Measurements from ENCODE around the gene MXD3. TPM values are rescaled to one million over a fixed set of nuclear protein-coding genes. Genes with fewer than 3 reads are reported as not detected.

MXD3 gene
- total and polyA plus RNA-seq, 2 of the 4 experiments (the other 2 are of a cell fraction), result 7.3 to 12.9 TPM

GRCh38 chr5:177300951-177301350, 10.7 kb downstream of the MXD3 start:
- peaks cover 22% of the 10 kb centered on the region for H4K20me1 ChIP-seq (ENCODE audit: insufficient read depth, low read length)
- peaks cover 26% of the 10 kb centered on the region for H3K36me3 ChIP-seq (ENCODE audit: control insufficient read depth, insufficient read depth, low read length)
- in situ Hi-C loops (cut with MboI; ENCODE audit: low sequenced_read_pairs), result no loop called here
- intact Hi-C loops (cut with micrococcal nuclease), result loop anchor here (1.0 kb wide), 1 partner anchor 187 kb away; no protein-coding TSS in a partner anchor
- peaks cover 12% of the 10 kb centered on the region for H3K4me1 ChIP-seq (ENCODE audit: control insufficient read depth, insufficient read depth, low read length)
- no peak overlapping the region for H3K27ac ChIP-seq (ENCODE audit: insufficient read depth, low read length)
- H2BK20ac ChIP-seq (ENCODE audit: low read depth, low read length), result no peak overlapping the region
- TF ChIP-seq FOS (IDR thresholded peaks at IDR 0.05; ENCODE audit: low read depth, low read length) (no peak), CEBPB (IDR thresholded peaks at IDR 0.05; ENCODE audit: low read depth, low read length) (no peak), MAFK (IDR thresholded peaks at IDR 0.05; ENCODE audit: low read depth, low read length) (no peak), BHLHE40 (IDR thresholded peaks at IDR 0.05; ENCODE audit: low read depth, low read length) (no peak), CHD1 (IDR thresholded peaks at IDR 0.05; ENCODE audit: low read depth, low read length) (no peak)
- H3K14ac ChIP-seq (replicated peaks; ENCODE audit: low read depth, low read length), result no peak overlapping the region
- H2BK5ac ChIP-seq (ENCODE audit: low read depth, low read length, poor library complexity, severe bottlenecking), result peak overlapping the region; percentile 21
- no TSS peak for BruUV-seq (replicated peaks)
- no peak overlapping the region for H2AFZ ChIP-seq (replicated peaks; ENCODE audit: low read length, poor library complexity)
- ChIA-PET CTCF (interaction anchor here (1.1 kb wide), 1 partner anchor 187 kb away, joined by 3 read pairs; no protein-coding TSS in a partner anchor), POLR2A (ENCODE audit: unreplicated experiment) (no interaction called here)
- H2AK9ac ChIP-seq (replicated peaks; ENCODE audit: low read depth, low read length, poor library complexity), result no peak overlapping the region
- dilution Hi-C loops (cut with HindIII; ENCODE audit: low sequenced_read_pairs, unreplicated experiment), result no loop called here
- no peak overlapping the region; the same call in 1 of the 2 replicates for H3K23ac ChIP-seq (ENCODE audit: low read depth, low read length)
- no peak overlapping the region for H4K91ac ChIP-seq (ENCODE audit: insufficient read depth, low read depth, low read length)
- 0 out of 4 replicates have a peak overlapping the region, but pooled peaks of 1 of the 2 experiments have one; percentile 89 for H4K8ac ChIP-seq (ENCODE audit: low read depth in 2 of 2, low read length in 2 of 2)
- H3K56ac ChIP-seq (ENCODE audit: extremely low read depth, insufficient read depth, low read length), result no peak overlapping the region
- H3K4me3 ChIP-seq (ENCODE audit: insufficient read depth, low read depth, low read length), result no peak overlapping the region
- H2AK5ac ChIP-seq (ENCODE audit: low read depth, low read length), result no peak overlapping the region
- H3K27me3 ChIP-seq (ENCODE audit: control insufficient read depth, insufficient read depth, low read length), result no peaks in the 10 kb centered on the region
- no peak overlapping the region for H3K4ac ChIP-seq (ENCODE audit: low read depth, low read length)
- no peaks in the 10 kb centered on the region for H3K9me3 ChIP-seq (ENCODE audit: control insufficient read depth, insufficient read depth, low read length)
- no peak overlapping the region for H4K5ac ChIP-seq (ENCODE audit: low read depth, low read length)
- no peak overlapping the region for H3K4me2 ChIP-seq (ENCODE audit: low read depth, low read length)
- no peak overlapping the region for H2BK120ac ChIP-seq (ENCODE audit: low read depth, low read length)
- no peak for DNase-seq
- no peak overlapping the region for H2BK15ac ChIP-seq (ENCODE audit: low read depth, low read length)
- peaks cover 8% of the 10 kb centered on the region; the same call in 1 of the 2 replicates for H3K9me1 ChIP-seq (ENCODE audit: insufficient read depth, low read length)
- WGBS, 2 experiments (ENCODE audit: extremely low coverage in 2 of 2, insufficient read length in 1 of 2), result 80% methylated on average over 1 of the region's 2 CpGs; no CpG with 5 or more reads in 1 of the 2 experiments
- no peak for ATAC-seq (ENCODE audit: low read depth)
- H3K79me1 ChIP-seq (ENCODE audit: low read depth in 1 of 2, low read length in 2 of 2), result peaks cover 12 to 63% of the 10 kb centered on the region in 2 experiments
- H3K18ac ChIP-seq (ENCODE audit: low read depth, low read length), result no peak overlapping the region
- H3K9ac ChIP-seq (ENCODE audit: low read depth, low read length), result no peak overlapping the region
